ENCODE results near the gene CD33. TPM values are rescaled to one million over a fixed set of nuclear protein-coding genes. Genes with fewer than 3 reads are reported as not detected.

CD33 gene
- total RNA-seq, 1 experiment from 2014 or later = not detected

GRCh38 chr19:51250786-51251467, 26.0 kb downstream of the CD33 start, which contains the start of gene SIGLECL1:
Gene SIGLECL1, plus strand, starts transcription at chr19:51251080. Its CDS starts 12,993 bp downstream, at chr19:51264073.
- peaks cover 93% of the 10 kb centered on the region for H3K27me3 ChIP-seq (ENCODE audit: insufficient read depth, low read depth)
- H4K20me1 ChIP-seq (ENCODE audit: insufficient read depth) = no peaks in the 10 kb centered on the region
- BruUV-seq (replicated peaks) = no TSS peak
- no peak for TF ChIP-seq EZH2 (IDR thresholded peaks at IDR 0.05; ENCODE audit: low read depth)
- TF ChIP-seq, protein P1, sequence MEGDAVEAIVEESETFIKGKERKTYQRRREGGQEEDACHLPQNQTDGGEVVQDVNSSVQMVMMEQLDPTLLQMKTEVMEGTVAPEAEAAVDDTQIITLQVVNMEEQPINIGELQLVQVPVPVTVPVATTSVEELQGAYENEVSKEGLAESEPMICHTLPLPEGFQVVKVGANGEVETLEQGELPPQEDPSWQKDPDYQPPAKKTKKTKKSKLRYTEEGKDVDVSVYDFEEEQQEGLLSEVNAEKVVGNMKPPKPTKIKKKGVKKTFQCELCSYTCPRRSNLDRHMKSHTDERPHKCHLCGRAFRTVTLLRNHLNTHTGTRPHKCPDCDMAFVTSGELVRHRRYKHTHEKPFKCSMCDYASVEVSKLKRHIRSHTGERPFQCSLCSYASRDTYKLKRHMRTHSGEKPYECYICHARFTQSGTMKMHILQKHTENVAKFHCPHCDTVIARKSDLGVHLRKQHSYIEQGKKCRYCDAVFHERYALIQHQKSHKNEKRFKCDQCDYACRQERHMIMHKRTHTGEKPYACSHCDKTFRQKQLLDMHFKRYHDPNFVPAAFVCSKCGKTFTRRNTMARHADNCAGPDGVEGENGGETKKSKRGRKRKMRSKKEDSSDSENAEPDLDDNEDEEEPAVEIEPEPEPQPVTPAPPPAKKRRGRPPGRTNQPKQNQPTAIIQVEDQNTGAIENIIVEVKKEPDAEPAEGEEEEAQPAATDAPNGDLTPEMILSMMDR (conservative IDR thresholded peaks at IDR 0.05) = no peak
- H3F3A ChIP-seq (ENCODE audit: insufficient read depth, low read depth) = no peaks in the 10 kb centered on the region
- no peak within 1 kb of the TSS for H3K27ac ChIP-seq
- H3K4me2 ChIP-seq = no peak within 1 kb of the TSS
- CTCF ChIA-PET = no interaction called here
- no peaks in the 10 kb centered on the region for H3K9me3 ChIP-seq (ENCODE audit: insufficient read depth, low read depth)
- no peaks in the 10 kb centered on the region for H3K4me1 ChIP-seq (replicated peaks; ENCODE audit: insufficient read depth)
- no peak within 1 kb of the TSS for H3K4me3 ChIP-seq
- no peaks in the 10 kb centered on the region for H3K79me2 ChIP-seq (ENCODE audit: low read depth)
- no peaks in the 10 kb centered on the region for H3K9me2 ChIP-seq (ENCODE audit: insufficient read depth)
- no peak for DNase-seq
- H3K36me3 ChIP-seq (ENCODE audit: low read depth) = no peaks in the 10 kb centered on the region
- POLR2A ChIA-PET (ENCODE audit: unreplicated experiment) = no interaction called here
- intact Hi-C loops (cut with micrococcal nuclease; ENCODE audit: unreplicated experiment) = no loop called here
- H2AFZ ChIP-seq = no peak within 1 kb of the TSS

GRCh38 chr19:51251468-51251820, 26.6 kb downstream of the CD33 start:
- peak in 1 of 2 experiments; percentile 56 for DNase-seq
- intact Hi-C loops (cut with micrococcal nuclease; ENCODE audit: unreplicated experiment) = no loop called here
- TF ChIP-seq EZH2 (IDR thresholded peaks at IDR 0.05; ENCODE audit: low read depth) = no peak
- TF ChIP-seq, protein P1 (conservative IDR thresholded peaks at IDR 0.05) = no peak

GRCh38 chr19:51252306-51253079, 27.6 kb downstream of the CD33 start:
- no peak for TF ChIP-seq EZH2 (IDR thresholded peaks at IDR 0.05; ENCODE audit: low read depth)
- TF ChIP-seq, protein P1 (conservative IDR thresholded peaks at IDR 0.05) = no peak
- Histone ChIP-seq H3K27ac (no peak overlapping the region), H2AFZ (no peak overlapping the region), H3K9me2 (ENCODE audit: insufficient read depth) (no peaks in the 10 kb centered on the region), H3K4me1 (replicated peaks; ENCODE audit: insufficient read depth) (no peaks in the 10 kb centered on the region), H3K4me3 (no peak overlapping the region), H3F3A (ENCODE audit: insufficient read depth, low read depth) (no peaks in the 10 kb centered on the region), H3K27me3 (ENCODE audit: insufficient read depth, low read depth) (peaks cover 89% of the 10 kb centered on the region), H3K4me2 (no peak overlapping the region), H3K9me3 (ENCODE audit: insufficient read depth, low read depth) (no peaks in the 10 kb centered on the region), H3K36me3 (ENCODE audit: low read depth) (no peaks in the 10 kb centered on the region), H4K20me1 (ENCODE audit: insufficient read depth) (no peaks in the 10 kb centered on the region), H3K79me2 (ENCODE audit: low read depth) (no peaks in the 10 kb centered on the region)
- intact Hi-C loops (cut with micrococcal nuclease; ENCODE audit: unreplicated experiment) = no loop called here
- no TSS peak for BruUV-seq (replicated peaks)
- DNase-seq = no peak
- ChIA-PET CTCF (no interaction called here), POLR2A (ENCODE audit: unreplicated experiment) (no interaction called here)

More at GRCh38 chr19:51251468-51251820, 26.6 kb downstream of the CD33 start:
- Histone ChIP-seq H3K27ac (no peak overlapping the region), H2AFZ (no peak overlapping the region), H3K27me3 (ENCODE audit: insufficient read depth, low read depth) (peaks cover 93% of the 10 kb centered on the region), H4K20me1 (ENCODE audit: insufficient read depth) (no peaks in the 10 kb centered on the region), H3K9me3 (ENCODE audit: insufficient read depth, low read depth) (no peaks in the 10 kb centered on the region), H3K4me1 (replicated peaks; ENCODE audit: insufficient read depth) (no peaks in the 10 kb centered on the region), H3K36me3 (ENCODE audit: low read depth) (no peaks in the 10 kb centered on the region), H3K9me2 (ENCODE audit: insufficient read depth) (no peaks in the 10 kb centered on the region), H3K79me2 (ENCODE audit: low read depth) (no peaks in the 10 kb centered on the region), H3K4me2 (no peak overlapping the region), H3F3A (ENCODE audit: insufficient read depth, low read depth) (no peaks in the 10 kb centered on the region), H3K4me3 (no peak overlapping the region)
- CTCF ChIA-PET = no interaction called here
- BruUV-seq (replicated peaks) = no TSS peak
- POLR2A ChIA-PET (ENCODE audit: unreplicated experiment) = no interaction called here

Measured in PC-9 (cell line).